ENCODE measurements around the gene MMD.

The MMD gene

GRCh38 chr17:55343900-55344513, 77.6 kb downstream of the MMD start:
- H3K9me3 ChIP-seq (ENCODE audit: control insufficient read depth, low read length): peaks cover 3% of the 10 kb centered on the region
- H3K36me3 ChIP-seq (ENCODE audit: control insufficient read depth, insufficient read depth, low read length): no peaks in the 10 kb centered on the region
- WGBS, 2 experiments (ENCODE audit: insufficient coverage in 2 of 2): 80 to 92% methylated on average over 1 to 2 of the region's 4 CpGs
- no peak overlapping the region for H3K4me3 ChIP-seq (ENCODE audit: extremely low read depth, insufficient read depth, low read length, poor library complexity, severe bottlenecking)
- H3K27ac ChIP-seq (ENCODE audit: low read depth, low read length, severe bottlenecking): no peak overlapping the region
- H3K4me1 ChIP-seq (ENCODE audit: control insufficient read depth, insufficient read depth, low read length, poor library complexity, severe bottlenecking): no peaks in the 10 kb centered on the region

- H3K27ac ChIP-seq (ENCODE audit: low read depth, low read length, severe bottlenecking): no peak overlapping the region
- no peak overlapping the region for H3K4me3 ChIP-seq (ENCODE audit: extremely low read depth, insufficient read depth, low read length, poor library complexity, severe bottlenecking)
- no peaks in the 10 kb centered on the region for H3K4me1 ChIP-seq (ENCODE audit: control insufficient read depth, insufficient read depth, low read length, poor library complexity, severe bottlenecking)
- H3K36me3 ChIP-seq (ENCODE audit: control insufficient read depth, insufficient read depth, low read length): no peaks in the 10 kb centered on the region
- 90 to 92% methylated on average over 5 of the region's 6 CpGs for WGBS, 2 experiments (ENCODE audit: insufficient coverage in 2 of 2)
- H3K9me3 ChIP-seq (ENCODE audit: control insufficient read depth, low read length): peaks cover 3% of the 10 kb centered on the region
These were observed 78.6 kb downstream of the MMD start for GRCh38 chr17:55342800-55343585.
